DND-41 (cell line): ENCODE results near the gene CDC42SE2.

ENCODE experiments used
- ATAC-seq: fragments of 200-7000 bp; cut with Tn5 transposase; 3 replicates; pipeline ENCODE4 v1.9.1; 2021; ENCODE audit warnings: low read depth; ENCODE audit not compliant: insufficient read depth
- DNase-seq: peaks from one replicate; pipeline ENCODE4 v3.0.0-alpha.2; 2020
- H2AFZ ChIP-seq: 2 replicates; pipeline ENCODE4 v1.6.0; 2012; ENCODE audit warnings: low read depth, low read length
- H3K27ac ChIP-seq: 2 replicates; pipeline ENCODE4 v1.5.1; 2012; ENCODE audit warnings: low read length, inconsistent platforms
- H3K27me3 ChIP-seq: fragments of 200-600 bp; sonication (generic); 2 replicates; pipeline ENCODE4 v1.6.0; 2012; ENCODE audit warnings: low read length, mild to moderate bottlenecking, inconsistent platforms; ENCODE audit not compliant: insufficient read depth, poor library complexity
- H3K36me3 ChIP-seq: 2 replicates; pipeline ENCODE4 v1.5.1; 2012; ENCODE audit warnings: low read length, inconsistent platforms; ENCODE audit not compliant: insufficient read depth
- H3K4me1 ChIP-seq: 2 replicates; pipeline ENCODE4 v1.5.1; 2012; ENCODE audit warnings: mild to moderate bottlenecking, low read length; ENCODE audit not compliant: insufficient read depth
- H3K4me2 ChIP-seq: 2 replicates; pipeline ENCODE4 v1.6.0; 2012; ENCODE audit warnings: mild to moderate bottlenecking, moderate library complexity, low read length, inconsistent platforms; ENCODE audit not compliant: insufficient read depth
- H3K4me3 ChIP-seq, 2 experiments: fragments of 200-600 bp in 1 of 2; shearing (Covaris generic) in 1 of 2; 2 replicates each; pipeline ENCODE4 v1.5.1; 2012 to 2016; ENCODE audit warnings: inconsistent platforms in 2 of 2, low read length in 2 of 2, mild to moderate bottlenecking in 2 of 2, low read depth in 1 of 2, moderate library complexity in 1 of 2
- H3K79me2 ChIP-seq: 2 replicates; pipeline ENCODE4 v1.6.0; 2012; ENCODE audit warnings: low read length, inconsistent platforms; ENCODE audit not compliant: insufficient read depth
- H3K9ac ChIP-seq: 2 replicates; pipeline ENCODE4 v1.6.0; 2012; ENCODE audit warnings: low read depth, mild to moderate bottlenecking, inconsistent platforms, low read length, moderate library complexity
- H3K9me3 ChIP-seq: 2 replicates; pipeline ENCODE4 v1.5.1; 2012; ENCODE audit warnings: low read length, moderate library complexity, mild to moderate bottlenecking, inconsistent platforms; ENCODE audit not compliant: insufficient read depth, severe bottlenecking
- H4K20me1 ChIP-seq: 2 replicates; pipeline ENCODE4 v1.6.0; 2012; ENCODE audit warnings: low read length; ENCODE audit not compliant: insufficient read depth
- CTCF ChIP-seq: IDR thresholded peaks from 2 replicates; pipeline ENCODE4 v1.5.1; 2012; ENCODE audit warnings: borderline replicate concordance, low read length, moderate library complexity, mild to moderate bottlenecking; ENCODE audit not compliant: poor library complexity, severe bottlenecking; ENCODE audit errors: extremely low read depth
- EZH2 ChIP-seq: IDR thresholded peaks from 3 replicates; pipeline ENCODE4 v1.6.1; 2012; ENCODE audit warnings: borderline replicate concordance, low read depth, mild to moderate bottlenecking, moderate library complexity, low read length, inconsistent platforms; ENCODE audit not compliant: severe bottlenecking

Gene CDC42SE2

GRCh38 chr5:131375351-131375750 lies 111.5 kb downstream of the CDC42SE2 start:
- no peaks in the 10 kb centered on the region for H3K9me3 ChIP-seq
- TF ChIP-seq CTCF (no peak), EZH2 (no peak)
- H3K36me3 ChIP-seq: no peaks in the 10 kb centered on the region
- no peak overlapping the region for H3K27ac ChIP-seq
- 0 out of 2 replicates have a peak, but pooled peaks cover 3% of the 10 kb centered on the region for H4K20me1 ChIP-seq
- no peak overlapping the region for H3K4me3 ChIP-seq
- ATAC-seq (no peak), DNase-seq (no peak)
- no peak overlapping the region for H2AFZ ChIP-seq
- no peaks in the 10 kb centered on the region for H3K27me3 ChIP-seq
- peaks cover 87% of the 10 kb centered on the region for H3K79me2 ChIP-seq
- H3K9ac ChIP-seq: no peak overlapping the region
- peaks cover 17% of the 10 kb centered on the region for H3K4me1 ChIP-seq
- H3K4me2 ChIP-seq: no peak overlapping the region

GRCh38 chr5:131377346-131377745 lies 113.5 kb downstream of the CDC42SE2 start:
- Histone ChIP-seq H3K9me3 (no peaks in the 10 kb centered on the region), H3K79me2 (peaks cover 85% of the 10 kb centered on the region), H3K4me2 (no peak overlapping the region), H3K9ac (no peak overlapping the region), H3K4me3 (no peak overlapping the region), H4K20me1 (0 out of 2 replicates have a peak, but pooled peaks cover 3% of the 10 kb centered on the region), H3K36me3 (no peaks in the 10 kb centered on the region), H3K27me3 (no peaks in the 10 kb centered on the region), H3K4me1 (peaks cover 32% of the 10 kb centered on the region), H3K27ac (no peak overlapping the region), H2AFZ (no peak overlapping the region)
- ATAC-seq: no peak
- DNase-seq: no peak
- TF ChIP-seq CTCF (no peak), EZH2 (no peak)

GRCh38 chr5:131377785-131378325 lies 114.0 kb downstream of the CDC42SE2 start:
- TF ChIP-seq EZH2: no peak
- no peak for TF ChIP-seq CTCF
- no peaks in the 10 kb centered on the region for H3K27me3 ChIP-seq
- ATAC-seq (no peak), DNase-seq (no peak)
- no peaks in the 10 kb centered on the region for H3K9me3 ChIP-seq
- no peaks in the 10 kb centered on the region for H3K36me3 ChIP-seq
- H3K9ac ChIP-seq: no peak overlapping the region
- no peak overlapping the region for H3K4me3 ChIP-seq
- no peak overlapping the region for H2AFZ ChIP-seq
- H4K20me1 ChIP-seq: 0 out of 2 replicates have a peak, but pooled peaks cover 3% of the 10 kb centered on the region
- H3K27ac ChIP-seq: no peak overlapping the region
- no peak overlapping the region for H3K4me2 ChIP-seq
- H3K4me1 ChIP-seq: peaks cover 36% of the 10 kb centered on the region
- H3K79me2 ChIP-seq: peaks cover 89% of the 10 kb centered on the region
